Right renal cortex interstitium (tissue), 3 donors: Measurements from ENCODE around the gene ANKRD33. TPM values are rescaled to one million over a fixed set of nuclear protein-coding genes. Genes with fewer than 3 reads are reported as not detected.

Experiments
- DNase-seq, 3 donors: peaks; one replicate each; pipeline ENCODE4 v3.0.0-alpha.2; 2013; ENCODE audit warnings: low read depth in 3 of 3, low spot score in 2 of 3
- polyA plus RNA-seq, 3 donors: library from polyadenylated mRNA; unstranded; fragments of 120-200 nt; gene quantifications; one replicate each; pipeline ENCODE4 v1.2.1, GENCODE V29; 2013; ENCODE audit not compliant: insufficient read length in 3 of 3

Gene ANKRD33
- polyA plus RNA-seq, 3 donors: 0.10 to 0.12 (median 0.10) TPM

- no peak for DNase-seq
These were observed 50.0 kb downstream of the ANKRD33 start for GRCh38 chr12:51937926-51938325.

DNA sequence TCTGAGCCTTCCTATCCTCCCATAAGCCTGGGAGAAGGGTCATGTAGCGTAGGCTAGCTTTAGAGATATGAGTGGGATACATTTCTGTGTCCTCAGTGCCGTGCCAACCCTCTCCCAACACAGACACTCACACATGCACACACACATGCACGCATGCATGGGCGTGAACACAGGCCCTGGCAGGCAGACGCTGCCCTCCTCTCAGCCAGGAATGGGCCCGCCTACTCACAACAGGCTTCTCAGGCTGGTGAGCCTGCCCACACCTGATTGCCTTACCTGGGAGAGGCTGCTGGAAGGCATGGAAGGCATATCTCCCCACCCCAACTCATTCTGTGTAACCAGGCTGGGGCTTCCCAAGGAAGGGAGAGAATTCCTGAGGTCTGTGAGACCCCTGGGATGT is 50.8 kb downstream of the ANKRD33 start:
- no peak for DNase-seq

DNA sequence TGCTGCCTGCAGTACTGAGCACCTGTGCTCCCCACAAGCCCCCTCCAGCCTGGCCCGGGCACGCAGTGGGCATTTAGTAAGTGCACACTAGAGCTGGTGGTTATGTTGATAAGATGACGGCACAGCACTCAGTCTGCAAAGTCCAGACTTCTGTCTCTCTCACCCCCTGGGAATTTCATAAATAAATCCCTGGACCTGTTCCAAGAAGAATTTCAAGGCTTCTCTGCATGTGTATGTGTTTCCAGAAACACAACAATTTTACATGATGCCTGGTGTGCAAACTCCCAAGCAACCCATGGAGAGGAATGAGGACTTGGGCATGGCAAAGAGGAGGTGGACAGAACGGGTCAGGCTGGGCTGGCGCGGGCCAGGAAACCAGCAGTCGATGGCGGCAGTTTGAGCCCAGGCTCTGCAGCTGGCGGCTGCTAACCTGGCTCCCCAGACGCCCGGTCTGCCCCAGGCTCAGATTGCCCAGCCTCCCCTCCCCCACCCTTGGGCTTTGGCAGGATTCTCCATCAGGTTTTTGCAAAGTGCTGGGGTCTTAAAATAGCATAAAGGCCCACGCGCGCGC is 53.2 kb downstream of the ANKRD33 start:
- DNase-seq: no peak

Other genes starting within 250 kb of the ANKRD33 start
- gene FIGNL2, start 39.4 kb upstream of the ANKRD33 start, polyA plus RNA-seq: 1 to 10 TPM; 3.2 to 3.3 (median 3.3) TPM
- gene ACVRL1, start 19.4 kb downstream of the ANKRD33 start, polyA plus RNA-seq: 10 to 100 TPM; 30.9 to 36.5 (median 34.3) TPM
- 10 to 100 TPM; 58.9 to 61.0 (median 60.5) TPM for gene ACVR1B, start 63.6 kb downstream of the ANKRD33 start, polyA plus RNA-seq
- 10 to 100 TPM; 15.7 to 16.5 (median 16.5) TPM for gene TAMALIN, start 118.8 kb downstream of the ANKRD33 start, polyA plus RNA-seq
- 10 to 100 TPM in 2 of 3 donors, 1 to 10 TPM in 1; 10.0 to 52.2 (median 14.2) TPM for gene NR4A1, start 163.3 kb downstream of the ANKRD33 start, polyA plus RNA-seq
- gene ATG101, start 181.9 kb downstream of the ANKRD33 start, polyA plus RNA-seq: 10 to 100 TPM; 24.9 to 31.9 (median 30.5) TPM
- gene SMIM41, start 191.6 kb downstream of the ANKRD33 start, polyA plus RNA-seq: under 1 TPM; 0.36 to 0.96 (median 0.39) TPM